KMS-11 (cell line): Measurements from ENCODE around the gene KIF1C.

ENCODE experiments used
- H2AFZ ChIP-seq: fragments of 200-600 bp; sonication (generic); 2 replicates; pipeline ENCODE4 v1.6.1; 2016; ENCODE audit warnings: antibody characterized with exemption, mixed run types, low read depth
- H3K27ac ChIP-seq: fragments of 200-600 bp; sonication (generic); 2 replicates; pipeline ENCODE4 v1.6.1; 2016; ENCODE audit warnings: mild to moderate bottlenecking, mixed run types
- H3K27me3 ChIP-seq: fragments of 200-600 bp; sonication (generic); 2 replicates; pipeline ENCODE4 v1.6.1; 2017; ENCODE audit warnings: mild to moderate bottlenecking, low read depth, mixed run types, moderate library complexity; ENCODE audit not compliant: insufficient read depth
- H3K36me3 ChIP-seq: fragments of 200-600 bp; sonication (generic); 2 replicates; pipeline ENCODE4 v1.6.1; 2017; ENCODE audit warnings: mild to moderate bottlenecking, mixed run types; ENCODE audit not compliant: insufficient read depth
- H3K4me1 ChIP-seq: fragments of 200-600 bp; sonication (generic); 2 replicates; pipeline ENCODE4 v1.6.1; 2016; ENCODE audit warnings: mild to moderate bottlenecking, low read depth, mixed run types; ENCODE audit not compliant: poor library complexity, severe bottlenecking
- H3K4me2 ChIP-seq: fragments of 200-600 bp; sonication (generic); 2 replicates; pipeline ENCODE4 v1.7.0; 2016; ENCODE audit warnings: mild to moderate bottlenecking, mixed run types
- H3K4me3 ChIP-seq: fragments of 200-600 bp; sonication (generic); IDR thresholded peaks from 2 replicates; pipeline ENCODE4 v1.6.1; 2017; ENCODE audit warnings: low read depth, low read length, mixed read lengths; ENCODE audit not compliant: insufficient read depth
- H3K79me2 ChIP-seq: fragments of 200-600 bp; sonication (generic); 2 replicates; pipeline ENCODE4 v1.6.1; 2016; ENCODE audit warnings: low read depth, mixed run types; ENCODE audit not compliant: insufficient read depth
- H3K9ac ChIP-seq: fragments of 200-600 bp; sonication (generic); 2 replicates; pipeline ENCODE4 v1.6.1; 2016; ENCODE audit warnings: mild to moderate bottlenecking, mixed run types
- H4K20me1 ChIP-seq: fragments of 200-600 bp; sonication (generic); 2 replicates; pipeline ENCODE4 v1.6.1; 2016; ENCODE audit warnings: mild to moderate bottlenecking, mixed run types; ENCODE audit not compliant: insufficient read depth
- CTCF ChIP-seq: fragments of 200-600 bp; sonication (generic); conservative IDR thresholded peaks from 2 replicates; pipeline ENCODE4 v1.6.1; 2017; ENCODE audit warnings: low read depth, mild to moderate bottlenecking, antibody characterized with exemption, low read length, moderate library complexity, mixed read lengths

KIF1C gene

DNA sequence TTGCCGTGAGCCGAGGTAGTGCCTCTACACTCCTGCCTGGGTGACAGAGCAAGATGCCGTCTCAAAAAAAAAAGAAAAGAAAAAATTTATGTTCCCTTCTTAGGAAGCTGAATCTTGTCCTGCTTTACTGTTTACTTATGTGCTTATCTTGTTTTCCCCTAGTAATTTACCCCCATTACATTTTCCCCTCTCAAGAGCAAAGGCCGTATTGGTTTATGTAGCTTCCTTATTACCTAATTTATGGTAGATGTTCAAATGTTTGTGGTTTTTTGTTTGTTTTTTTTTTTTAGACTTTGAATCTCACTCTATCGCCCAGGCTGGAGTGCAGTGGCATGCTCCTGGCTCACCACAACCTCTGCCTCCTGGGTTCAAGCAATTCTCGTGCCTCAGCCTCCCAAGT, 47.7 kb downstream of the KIF1C start:
- H3K4me2 ChIP-seq = no peak overlapping the region
- H3K4me1 ChIP-seq = no peaks in the 10 kb centered on the region

DNA sequence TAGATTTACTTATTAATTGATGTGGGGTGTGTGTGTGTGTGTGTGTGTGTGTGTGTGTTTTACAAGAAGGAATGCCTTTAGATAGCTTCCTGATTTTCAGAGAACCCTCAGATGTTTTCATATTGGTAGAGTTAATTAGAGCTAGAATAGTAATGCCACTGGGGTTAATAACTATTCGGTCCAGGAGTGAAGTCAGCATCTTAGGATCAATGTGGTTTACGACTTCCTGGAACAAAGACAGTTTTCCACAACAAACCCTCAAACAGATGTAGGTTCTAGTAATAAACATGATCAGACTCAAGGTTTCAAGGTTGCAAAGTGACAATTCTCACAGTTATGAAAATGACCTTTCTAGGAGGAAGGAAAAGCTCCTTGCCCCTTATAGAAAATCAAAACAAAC, 49.7 kb downstream of the KIF1C start:
- Histone ChIP-seq H3K4me1 (no peaks in the 10 kb centered on the region), H3K79me2 (no peaks in the 10 kb centered on the region), H3K4me3 (no peak overlapping the region), H3K4me2 (no peak overlapping the region), H3K27ac (no peak overlapping the region), H3K9ac (no peak overlapping the region), H3K27me3 (no peaks in the 10 kb centered on the region), H4K20me1 (no peaks in the 10 kb centered on the region), H3K36me3 (no peaks in the 10 kb centered on the region), H2AFZ (no peak overlapping the region)
- no peak for TF ChIP-seq CTCF

More for the DNA sequence above, 47.7 kb downstream of the KIF1C start:
- no peak overlapping the region for H3K9ac ChIP-seq
- no peaks in the 10 kb centered on the region for H3K36me3 ChIP-seq
- H3K4me3 ChIP-seq = no peak overlapping the region
- no peaks in the 10 kb centered on the region for H4K20me1 ChIP-seq
- no peaks in the 10 kb centered on the region for H3K79me2 ChIP-seq
- no peaks in the 10 kb centered on the region for H3K27me3 ChIP-seq
- no peak for TF ChIP-seq CTCF
- no peak overlapping the region for H2AFZ ChIP-seq
- H3K27ac ChIP-seq = no peak overlapping the region

DNA sequence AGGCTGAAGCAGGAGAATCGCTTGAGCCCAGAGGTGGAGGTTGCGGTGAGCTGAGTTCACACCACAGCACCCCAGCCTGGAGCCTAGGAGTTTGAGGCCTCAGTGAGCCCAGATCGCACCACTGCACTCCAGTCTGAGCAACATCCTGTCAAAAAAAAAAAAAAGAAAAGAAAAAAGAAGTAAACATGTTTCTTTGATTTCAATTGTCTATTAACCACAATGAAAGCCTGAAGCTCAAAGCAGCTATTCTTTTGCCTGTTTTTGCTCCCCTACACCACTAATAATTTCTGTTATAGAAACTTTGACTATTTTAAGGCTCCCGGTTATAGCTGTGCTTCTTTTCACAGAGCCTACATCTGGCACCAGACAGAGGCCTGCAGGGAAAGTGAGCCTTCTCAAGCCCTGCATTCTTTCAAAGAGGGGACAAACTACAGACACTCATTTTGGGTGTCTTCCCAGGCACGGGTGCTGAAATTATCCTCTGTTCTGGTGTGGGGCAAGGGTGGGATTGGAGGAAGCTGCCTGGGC, 51.6 kb downstream of the KIF1C start:
- Histone ChIP-seq H3K27ac (no peak overlapping the region), H3K36me3 (no peaks in the 10 kb centered on the region), H3K9ac (no peak overlapping the region), H3K4me2 (no peak overlapping the region), H3K27me3 (no peaks in the 10 kb centered on the region), H4K20me1 (no peaks in the 10 kb centered on the region), H2AFZ (no peak overlapping the region), H3K79me2 (no peaks in the 10 kb centered on the region), H3K4me3 (no peak overlapping the region), H3K4me1 (no peaks in the 10 kb centered on the region)
- no peak for TF ChIP-seq CTCF

DNA sequence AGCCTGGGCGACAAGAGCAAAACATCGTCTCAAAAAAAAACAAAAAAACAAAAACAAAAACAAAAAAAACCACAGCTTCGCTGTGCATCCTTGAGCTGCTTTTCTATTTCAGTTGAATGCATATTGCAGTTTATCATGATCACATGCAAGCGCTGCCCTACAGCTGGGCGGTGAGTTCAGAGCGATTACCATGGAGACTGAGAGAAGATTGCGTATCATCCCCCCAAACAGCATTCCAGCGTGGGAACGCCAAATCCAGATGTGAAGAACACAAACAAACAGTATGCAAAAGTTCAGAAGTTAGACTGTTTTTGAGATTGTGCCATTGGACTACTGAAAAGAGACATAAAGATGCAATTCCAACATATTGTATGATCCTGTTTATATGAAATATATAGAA, 52.5 kb downstream of the KIF1C start:
- H3K27me3 ChIP-seq = no peaks in the 10 kb centered on the region
- H3K4me3 ChIP-seq = no peak overlapping the region
- no peak overlapping the region for H3K27ac ChIP-seq
- TF ChIP-seq CTCF = no peak
- H4K20me1 ChIP-seq = no peaks in the 10 kb centered on the region
- H3K36me3 ChIP-seq = no peaks in the 10 kb centered on the region
- no peak overlapping the region for H3K4me2 ChIP-seq
- H3K9ac ChIP-seq = no peak overlapping the region
- no peaks in the 10 kb centered on the region for H3K79me2 ChIP-seq
- H2AFZ ChIP-seq = no peak overlapping the region
- H3K4me1 ChIP-seq = no peaks in the 10 kb centered on the region

DNA sequence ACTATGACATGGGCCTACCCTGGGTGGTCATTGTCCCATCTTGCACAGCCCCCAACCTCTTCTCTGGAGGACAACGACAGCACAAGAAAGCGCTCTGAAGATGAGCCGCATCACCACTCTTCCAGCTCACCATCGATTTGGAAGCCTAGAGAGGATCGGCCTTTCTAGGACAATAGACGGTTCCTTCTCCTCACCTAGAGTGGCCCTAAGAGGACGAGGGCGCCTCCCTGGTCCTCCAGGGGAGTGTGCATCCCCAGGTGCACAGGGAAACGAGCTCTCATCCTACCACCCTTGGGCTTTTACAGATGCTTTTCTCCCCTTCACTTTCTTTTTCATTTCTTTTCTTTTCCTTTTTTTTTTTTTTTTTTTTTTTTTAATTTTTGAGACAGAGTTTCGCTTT, 57.8 kb downstream of the KIF1C start:
- Histone ChIP-seq H3K4me2 (no peak overlapping the region), H3K79me2 (no peaks in the 10 kb centered on the region), H3K4me3 (no peak overlapping the region), H3K27ac (no peak overlapping the region), H2AFZ (no peak overlapping the region), H3K27me3 (no peaks in the 10 kb centered on the region), H3K36me3 (no peaks in the 10 kb centered on the region), H3K9ac (no peak overlapping the region), H3K4me1 (no peaks in the 10 kb centered on the region), H4K20me1 (no peaks in the 10 kb centered on the region)
- TF ChIP-seq CTCF = no peak
